ENCODE measurements around the gene OR9A4.

The OR9A4 gene

DNA sequence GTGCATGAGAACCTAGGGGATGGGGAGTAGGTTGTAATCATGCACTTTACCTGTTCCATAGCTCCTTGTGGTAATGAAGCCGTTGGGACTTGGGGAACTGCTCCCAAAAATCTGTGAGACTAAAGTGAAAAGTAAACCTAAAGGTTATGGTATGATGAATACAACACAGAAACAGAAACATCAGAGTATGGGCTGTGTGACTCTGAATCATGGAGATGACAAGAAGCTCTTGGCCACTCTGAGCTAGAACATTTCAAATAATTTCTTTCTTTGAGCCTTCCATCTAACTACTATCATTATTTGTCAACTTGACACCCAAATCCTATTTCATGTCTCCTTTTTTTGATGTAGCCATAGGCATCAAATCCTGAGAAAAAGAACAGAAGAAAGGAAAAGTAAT is 27.6 kb downstream of the OR9A4 start:
- no peak for DNase-seq (ENCODE audit: low spot score)
- CTCF ChIA-PET = no interaction called here
- POLR2A ChIA-PET (ENCODE audit: low non-redundant PET) = no interaction called here
- no peak overlapping the region for H3K27ac ChIP-seq
- TF ChIP-seq, protein P1, sequence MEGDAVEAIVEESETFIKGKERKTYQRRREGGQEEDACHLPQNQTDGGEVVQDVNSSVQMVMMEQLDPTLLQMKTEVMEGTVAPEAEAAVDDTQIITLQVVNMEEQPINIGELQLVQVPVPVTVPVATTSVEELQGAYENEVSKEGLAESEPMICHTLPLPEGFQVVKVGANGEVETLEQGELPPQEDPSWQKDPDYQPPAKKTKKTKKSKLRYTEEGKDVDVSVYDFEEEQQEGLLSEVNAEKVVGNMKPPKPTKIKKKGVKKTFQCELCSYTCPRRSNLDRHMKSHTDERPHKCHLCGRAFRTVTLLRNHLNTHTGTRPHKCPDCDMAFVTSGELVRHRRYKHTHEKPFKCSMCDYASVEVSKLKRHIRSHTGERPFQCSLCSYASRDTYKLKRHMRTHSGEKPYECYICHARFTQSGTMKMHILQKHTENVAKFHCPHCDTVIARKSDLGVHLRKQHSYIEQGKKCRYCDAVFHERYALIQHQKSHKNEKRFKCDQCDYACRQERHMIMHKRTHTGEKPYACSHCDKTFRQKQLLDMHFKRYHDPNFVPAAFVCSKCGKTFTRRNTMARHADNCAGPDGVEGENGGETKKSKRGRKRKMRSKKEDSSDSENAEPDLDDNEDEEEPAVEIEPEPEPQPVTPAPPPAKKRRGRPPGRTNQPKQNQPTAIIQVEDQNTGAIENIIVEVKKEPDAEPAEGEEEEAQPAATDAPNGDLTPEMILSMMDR (conservative IDR thresholded peaks at IDR 0.05; ENCODE audit: low read depth) = no peak

DNA sequence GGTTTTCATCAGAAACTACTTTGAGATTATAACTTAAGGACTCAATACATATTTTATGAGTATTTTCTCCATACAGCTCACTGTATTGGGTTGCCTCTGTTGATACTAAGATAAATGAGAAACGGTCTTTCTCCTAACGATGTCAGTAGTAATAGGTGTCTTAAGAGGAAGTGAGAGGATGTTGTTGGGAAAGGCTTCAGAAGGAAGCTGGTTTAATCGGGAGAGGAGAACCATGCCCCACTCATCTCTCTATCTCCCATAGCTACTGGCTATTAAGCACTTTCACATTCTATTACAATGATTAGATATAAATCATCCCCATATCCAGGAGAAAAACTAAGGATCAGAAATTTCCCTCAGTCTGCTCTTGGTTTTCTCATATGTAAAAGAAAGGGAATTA is 28.6 kb downstream of the OR9A4 start:
- ChIA-PET POLR2A (ENCODE audit: low non-redundant PET) (no interaction called here), CTCF (no interaction called here)
- no peak for DNase-seq (ENCODE audit: low spot score)
- H3K27ac ChIP-seq = no peak overlapping the region
- TF ChIP-seq, protein P1 (conservative IDR thresholded peaks at IDR 0.05; ENCODE audit: low read depth) = no peak

DNA sequence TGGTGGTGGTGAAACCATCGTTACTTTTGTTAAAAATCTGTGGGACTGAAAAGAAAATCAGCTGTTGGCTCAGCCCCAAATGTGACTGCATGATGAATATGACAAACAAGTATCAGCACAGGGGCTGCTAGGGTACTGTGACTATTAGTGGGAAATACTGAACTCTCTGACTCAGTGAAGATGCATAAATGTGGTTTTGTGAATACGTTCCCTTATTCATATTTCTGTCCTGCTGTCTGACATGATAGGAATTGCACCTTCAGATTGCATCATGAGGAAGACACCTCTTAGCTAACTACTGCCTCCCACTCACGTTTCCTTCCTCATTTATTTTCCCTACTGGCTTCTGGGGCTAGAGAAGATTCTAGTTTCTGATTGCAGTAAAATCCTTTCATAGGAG is 29.2 kb downstream of the OR9A4 start:
- DNase-seq (ENCODE audit: low spot score) = peak; percentile 44
- TF ChIP-seq, protein P1 (conservative IDR thresholded peaks at IDR 0.05; ENCODE audit: low read depth) = no peak
- no peak overlapping the region for H3K27ac ChIP-seq
- ChIA-PET POLR2A (ENCODE audit: low non-redundant PET) (no interaction called here), CTCF (no interaction called here)

DNA sequence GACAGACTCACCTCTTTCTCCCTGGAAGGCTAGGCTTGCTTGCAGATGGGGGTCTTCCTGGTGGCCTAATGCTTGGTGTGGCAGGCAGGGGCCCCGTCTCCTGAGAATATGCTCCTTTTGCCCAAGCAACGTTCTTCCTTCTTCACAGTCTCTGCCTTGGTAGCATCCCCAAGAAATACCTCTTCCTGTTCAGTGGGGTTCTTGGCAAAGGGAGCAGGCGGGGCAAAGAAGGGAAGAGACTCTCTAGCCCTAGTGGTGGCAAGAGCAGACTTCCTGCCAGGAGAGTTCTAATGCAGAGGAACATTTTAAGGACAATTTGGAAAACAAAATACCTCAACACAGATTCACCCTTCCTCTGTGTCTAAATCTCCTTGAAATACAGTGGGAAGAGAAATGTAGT is 30.6 kb downstream of the OR9A4 start, which contains the start of gene CLEC5A:
CLEC5A (minus strand) TSS at position 179 of the 400 bp plus-strand sequence. CDS start 682 bp downstream, outside the sequence.
- POLR2A ChIA-PET (ENCODE audit: low non-redundant PET) = no interaction called here
- no peak for DNase-seq (ENCODE audit: low spot score)
- TF ChIP-seq, protein P1 (conservative IDR thresholded peaks at IDR 0.05; ENCODE audit: low read depth) = no peak
- H3K27ac ChIP-seq = no peak within 1 kb of the TSS
- CTCF ChIA-PET = no interaction called here

DNA sequence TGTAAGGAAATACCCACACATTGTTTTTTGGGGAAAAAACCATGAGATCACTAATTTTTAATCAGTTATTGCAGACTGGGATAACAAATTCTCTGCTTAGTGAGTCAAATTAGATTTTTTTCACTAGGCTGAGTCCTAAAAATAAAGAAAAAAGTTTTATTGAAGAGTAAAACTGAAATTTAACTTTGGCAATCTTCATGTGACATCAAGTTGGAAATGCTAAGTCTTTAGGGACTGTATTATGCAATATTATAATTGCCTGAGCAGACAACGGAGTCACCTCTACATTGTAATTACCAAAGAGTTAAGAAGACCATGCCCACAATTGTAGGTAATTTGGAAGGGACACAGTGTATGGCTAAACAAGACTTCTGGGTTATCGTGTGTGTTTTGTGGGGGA is 32.8 kb downstream of the OR9A4 start:
- TF ChIP-seq, protein P1 (conservative IDR thresholded peaks at IDR 0.05; ENCODE audit: low read depth) = no peak
- ChIA-PET POLR2A (ENCODE audit: low non-redundant PET) (no interaction called here), CTCF (no interaction called here)
- DNase-seq (ENCODE audit: low spot score) = no peak
- H3K27ac ChIP-seq = no peak overlapping the region

DNA sequence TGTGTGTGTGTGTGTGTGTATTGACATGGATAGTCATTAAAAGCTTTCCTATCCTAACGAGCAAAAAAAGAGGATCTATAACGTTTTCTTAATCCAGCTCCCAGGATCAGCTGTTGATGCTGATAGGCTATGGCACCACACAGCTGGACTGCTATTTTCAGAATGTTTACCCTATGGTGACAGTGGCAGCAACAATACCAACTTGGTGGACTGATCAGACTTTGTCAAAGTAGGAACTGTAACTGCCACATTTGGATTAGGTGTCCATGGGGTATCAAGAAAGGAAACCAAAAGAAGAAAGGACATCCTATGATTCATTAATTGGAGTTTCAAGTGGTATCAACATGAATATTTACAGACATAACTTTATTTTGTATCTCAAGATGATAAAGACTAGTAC is 33.3 kb downstream of the OR9A4 start:
- H3K27ac ChIP-seq = no peak overlapping the region
- CTCF ChIA-PET = interaction anchor here (0.5 kb wide), 1 partner anchor 248 kb away, joined by 3 read pairs; no protein-coding TSS in a partner anchor
- DNase-seq (ENCODE audit: low spot score) = no peak
- POLR2A ChIA-PET (ENCODE audit: low non-redundant PET) = no interaction called here
- TF ChIP-seq, protein P1 (conservative IDR thresholded peaks at IDR 0.05; ENCODE audit: low read depth) = no peak

DNA sequence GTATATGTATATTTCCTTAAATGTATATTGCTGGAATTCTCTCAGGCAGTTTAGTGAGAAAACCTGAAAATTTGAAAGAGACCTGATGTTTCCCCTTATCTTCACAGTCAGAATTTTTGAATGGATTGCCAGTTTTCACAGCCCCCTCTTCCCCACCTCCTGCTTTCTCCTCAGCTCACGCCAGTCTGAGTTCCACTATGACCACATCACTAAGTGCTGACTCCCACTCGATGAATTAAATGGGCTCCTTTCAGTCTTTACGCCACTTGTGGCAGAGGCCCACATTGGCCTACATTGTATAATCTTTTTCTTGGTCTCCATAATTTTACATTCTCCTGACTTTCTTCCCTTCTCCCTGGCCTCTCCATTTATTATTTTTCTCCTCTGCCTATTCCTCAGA is 33.7 kb downstream of the OR9A4 start:
- CTCF ChIA-PET = interaction anchor here (0.5 kb wide), 1 partner anchor 248 kb away, joined by 3 read pairs; no protein-coding TSS in a partner anchor
- DNase-seq (ENCODE audit: low spot score) = no peak
- POLR2A ChIA-PET (ENCODE audit: low non-redundant PET) = no interaction called here
- TF ChIP-seq, protein P1 (conservative IDR thresholded peaks at IDR 0.05; ENCODE audit: low read depth) = no peak
- H3K27ac ChIP-seq = no peak overlapping the region
